Esophagus squamous epithelium (tissue), 5 donors: ENCODE data around the gene PLA2G15. TPM values are rescaled to one million over a fixed set of nuclear protein-coding genes. Genes with fewer than 3 reads are reported as not detected.
A peak's percentile ranks its signal among the peaks of the same experiment; 100 is the strongest.

Experiments used
- DNase-seq: peaks from one replicate; lab custom pipeline; 2025; lab: John Stamatoyannopoulos, UW
- H3K27ac ChIP-seq, 4 donors: fragments of 200-600 bp; sonication (generic); one replicate each; pipeline ENCODE4 v1.5.1; 2016 to 2019; ENCODE audit warnings: mild to moderate bottlenecking in 1 of 4
- H3K27me3 ChIP-seq, 4 donors: fragments of 200-600 bp; sonication (generic); 1 replicate in 3 of 4; 2 replicates in 1 of 4; pipeline versions ENCODE4 v1.5.1 to v1.6.0; 2017 to 2021; ENCODE audit warnings: antibody characterized with exemption in 1 of 4
- H3K36me3 ChIP-seq, 3 donors: fragments of 200-600 bp; sonication (generic); one replicate each; pipeline ENCODE4 v1.5.1; 2016 to 2019
- H3K4me1 ChIP-seq, 3 donors: fragments of 200-600 bp; sonication (generic); one replicate each; pipeline ENCODE4 v1.5.1; 2017 to 2019
- H3K4me3 ChIP-seq, 4 donors: fragments of 200-600 bp; sonication (generic); 1 replicate in 3 of 4; 2 replicates in 1 of 4; pipeline ENCODE4 v1.5.1; 2016 to 2019; ENCODE audit warnings: mild to moderate bottlenecking in 2 of 4, moderate library complexity in 1 of 4
- H3K9me3 ChIP-seq, 3 donors: fragments of 200-600 bp; sonication (generic); one replicate each; pipeline ENCODE4 v1.5.1; 2016 to 2019
- POLR2A ChIP-seq, 4 donors: fragments of 450-650 bp; IDR thresholded peaks; one replicate each; pipeline ENCODE4 v1.6.1; 2017; ENCODE audit warnings: antibody characterized with exemption in 4 of 4, mild to moderate bottlenecking in 4 of 4, moderate library complexity in 3 of 4
- WGBS, 2 donors: methylation state at CpG; one replicate each; pipeline ENCODE4 v1.1.5; 2018; 5-methylcytosine and 5-hydroxymethylcytosine counted together
- intact Hi-C: fragments of 100-400 bp; cut with DNase I; formaldehyde crosslinking; loops from one replicate; pipeline ENCODE4 v1.15.0; 2022
- total RNA-seq, 4 donors: library from RNA; depleted of rRNA; stranded (reverse); fragments of >200 nt; gene quantifications; one replicate each; pipeline ENCODE4 v1.1.0, GENCODE V29; 2016
- TF ChIP-seq, protein P1 (sequence below), 6 experiments: fragments of 450-650 bp in 4 of 6; fragments of 200-600 bp in 2 of 6; sonication (generic) in 2 of 6; IDR thresholded peaks; one replicate each; pipeline ENCODE4 v1.5.1; 2016 to 2019; ENCODE audit warnings: antibody characterized with exemption in 6 of 6, mild to moderate bottlenecking in 4 of 6, moderate library complexity in 4 of 6
- donor health status: DM: yes; HTN: yes; CAD: no.

The PLA2G15 gene
- total RNA-seq, 4 donors from 2014 or later, result 3.3 to 9.8 (median 6.6) TPM

- no peaks in the 10 kb centered on the region for H3K9me3 ChIP-seq
- H3K4me1 ChIP-seq, result peaks cover 9 to 63% (median 46%) of the 10 kb centered on the region in 3 donors
- WGBS, 2 donors, result 86 to 95% methylated on average over 2 of the region's 2 CpGs
- TF ChIP-seq, protein P1, sequence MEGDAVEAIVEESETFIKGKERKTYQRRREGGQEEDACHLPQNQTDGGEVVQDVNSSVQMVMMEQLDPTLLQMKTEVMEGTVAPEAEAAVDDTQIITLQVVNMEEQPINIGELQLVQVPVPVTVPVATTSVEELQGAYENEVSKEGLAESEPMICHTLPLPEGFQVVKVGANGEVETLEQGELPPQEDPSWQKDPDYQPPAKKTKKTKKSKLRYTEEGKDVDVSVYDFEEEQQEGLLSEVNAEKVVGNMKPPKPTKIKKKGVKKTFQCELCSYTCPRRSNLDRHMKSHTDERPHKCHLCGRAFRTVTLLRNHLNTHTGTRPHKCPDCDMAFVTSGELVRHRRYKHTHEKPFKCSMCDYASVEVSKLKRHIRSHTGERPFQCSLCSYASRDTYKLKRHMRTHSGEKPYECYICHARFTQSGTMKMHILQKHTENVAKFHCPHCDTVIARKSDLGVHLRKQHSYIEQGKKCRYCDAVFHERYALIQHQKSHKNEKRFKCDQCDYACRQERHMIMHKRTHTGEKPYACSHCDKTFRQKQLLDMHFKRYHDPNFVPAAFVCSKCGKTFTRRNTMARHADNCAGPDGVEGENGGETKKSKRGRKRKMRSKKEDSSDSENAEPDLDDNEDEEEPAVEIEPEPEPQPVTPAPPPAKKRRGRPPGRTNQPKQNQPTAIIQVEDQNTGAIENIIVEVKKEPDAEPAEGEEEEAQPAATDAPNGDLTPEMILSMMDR (IDR thresholded peaks at IDR 0.05), result no peak
- no peak for DNase-seq
- no peak overlapping the region for H3K4me3 ChIP-seq
- peaks cover 6 to 60% (median 11%) of the 10 kb centered on the region in 3 donors for H3K36me3 ChIP-seq
- peak overlapping the region in 3 of 4 donors; percentile 38 to 73 (median 55) for H3K27ac ChIP-seq
- intact Hi-C loops, result no loop called here
- H3K27me3 ChIP-seq, result no peaks in the 10 kb centered on the region
Observed at GRCh38 chr16:68289202-68289601, 44.0 kb downstream of the PLA2G15 start.

DNA sequence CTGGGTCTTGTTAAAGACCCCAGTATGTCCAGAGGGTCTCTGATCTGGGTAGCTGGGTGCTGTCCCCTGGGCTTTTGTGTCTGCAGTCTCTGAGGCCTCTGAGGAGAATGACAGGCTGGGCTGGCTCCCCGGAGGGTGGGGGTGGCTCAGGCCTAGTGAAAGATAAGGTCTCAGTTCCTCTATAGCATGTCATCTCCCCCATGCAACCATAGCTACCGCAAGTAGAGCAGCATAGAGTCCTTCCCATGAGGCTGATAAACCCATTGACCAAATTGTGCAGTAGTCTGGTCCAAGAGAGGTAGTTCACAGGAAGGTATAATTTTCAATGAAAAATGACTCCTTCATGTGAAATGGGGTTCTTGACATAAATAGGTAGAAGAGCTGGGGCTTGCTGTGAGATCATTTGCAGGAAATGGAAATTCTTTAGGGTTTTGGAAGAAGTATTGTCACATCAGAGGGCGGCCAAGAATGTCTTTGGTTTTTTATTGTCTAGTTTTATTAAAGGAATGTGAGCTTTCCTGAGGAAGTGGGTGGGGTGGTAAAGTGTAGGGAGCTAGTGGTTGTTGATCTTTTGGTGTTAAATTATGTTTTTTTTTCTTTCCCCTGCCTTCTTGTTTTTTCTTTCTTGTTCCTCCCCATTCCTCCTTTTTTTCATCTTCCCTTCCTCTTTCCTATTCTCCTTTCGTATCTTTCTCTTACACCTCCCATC is 44.6 kb downstream of the PLA2G15 start:
- H3K9me3 ChIP-seq, result no peaks in the 10 kb centered on the region
- H3K36me3 ChIP-seq, result peaks cover 6 to 66% (median 11%) of the 10 kb centered on the region in 3 donors
- no peaks in the 10 kb centered on the region for H3K27me3 ChIP-seq
- intact Hi-C loops, result loop anchor here (10.0 kb wide), 1 partner anchor 65 kb away; no protein-coding TSS in a partner anchor
- TF ChIP-seq POLR2A (IDR thresholded peaks at IDR 0.05), result no peak
- TF ChIP-seq, protein P1 (IDR thresholded peaks at IDR 0.05), result no peak
- no peak overlapping the region for H3K4me3 ChIP-seq
- peaks cover 9 to 57% (median 40%) of the 10 kb centered on the region in 3 donors for H3K4me1 ChIP-seq
- peak overlapping the region in 3 of 4 donors; percentile 38 to 73 (median 39) for H3K27ac ChIP-seq
- no peak for DNase-seq
- 47 to 74% methylated on average over 3 to 4 of the region's 4 CpGs for WGBS, 2 donors

- peak overlapping the region in 3 of 4 donors; percentile 39 to 73 (median 51) for H3K27ac ChIP-seq
- WGBS, 2 donors, result 60 to 73% methylated on average over 3 of the region's 6 CpGs
- H3K9me3 ChIP-seq, result no peaks in the 10 kb centered on the region
- peaks cover 9 to 51% (median 34%) of the 10 kb centered on the region in 3 donors for H3K4me1 ChIP-seq
- intact Hi-C loops, result loop anchor here (10.0 kb wide), 1 partner anchor 64 kb away; no protein-coding TSS in a partner anchor
- TF ChIP-seq, protein P1 (IDR thresholded peaks at IDR 0.05), result no peak
- TF ChIP-seq POLR2A (IDR thresholded peaks at IDR 0.05), result no peak
- no peaks in the 10 kb centered on the region for H3K27me3 ChIP-seq
- peaks cover 6 to 73% (median 11%) of the 10 kb centered on the region in 3 donors for H3K36me3 ChIP-seq
- no peak for DNase-seq
- H3K4me3 ChIP-seq, result no peak overlapping the region
Observed at GRCh38 chr16:68290450-68290849, 45.3 kb downstream of the PLA2G15 start.

GRCh38 chr16:68291227-68291626 is 46.1 kb downstream of the PLA2G15 start:
- H3K9me3 ChIP-seq, result no peaks in the 10 kb centered on the region
- WGBS, 2 donors, result 71 to 92% methylated on average over 4 of the region's 4 CpGs
- TF ChIP-seq POLR2A (IDR thresholded peaks at IDR 0.05), result no peak
- TF ChIP-seq, protein P1 (IDR thresholded peaks at IDR 0.05), result no peak
- H3K27me3 ChIP-seq, result no peaks in the 10 kb centered on the region
- intact Hi-C loops, result loop anchor here (10.0 kb wide), 1 partner anchor 64 kb away; no protein-coding TSS in a partner anchor
- peaks cover 9 to 43% (median 30%) of the 10 kb centered on the region in 3 donors for H3K4me1 ChIP-seq
- H3K4me3 ChIP-seq, result no peak overlapping the region
- peak overlapping the region in 1 of 4 donors; percentile 39 for H3K27ac ChIP-seq
- DNase-seq, result no peak
- peaks cover 11 to 81% (median 12%) of the 10 kb centered on the region in 3 donors for H3K36me3 ChIP-seq

GRCh38 chr16:68292425-68292824 is 47.3 kb downstream of the PLA2G15 start:
- peaks cover 11 to 87% (median 24%) of the 10 kb centered on the region in 3 donors for H3K36me3 ChIP-seq
- no peak overlapping the region for H3K27ac ChIP-seq
- H3K9me3 ChIP-seq, result no peaks in the 10 kb centered on the region
- no peak for DNase-seq
- no peak overlapping the region for H3K4me3 ChIP-seq
- 91 to 95% methylated on average over 5 of the region's 5 CpGs for WGBS, 2 donors
- TF ChIP-seq POLR2A (IDR thresholded peaks at IDR 0.05), result no peak
- TF ChIP-seq, protein P1 (IDR thresholded peaks at IDR 0.05), result no peak
- intact Hi-C loops, result loop anchor here (10.0 kb wide), 1 partner anchor 62 kb away; no protein-coding TSS in a partner anchor
- no peaks in the 10 kb centered on the region for H3K27me3 ChIP-seq
- H3K4me1 ChIP-seq, result peaks cover 8 to 31% (median 23%) of the 10 kb centered on the region in 3 donors
